Measurements from ENCODE around the gene PCSK6.

DNA sequence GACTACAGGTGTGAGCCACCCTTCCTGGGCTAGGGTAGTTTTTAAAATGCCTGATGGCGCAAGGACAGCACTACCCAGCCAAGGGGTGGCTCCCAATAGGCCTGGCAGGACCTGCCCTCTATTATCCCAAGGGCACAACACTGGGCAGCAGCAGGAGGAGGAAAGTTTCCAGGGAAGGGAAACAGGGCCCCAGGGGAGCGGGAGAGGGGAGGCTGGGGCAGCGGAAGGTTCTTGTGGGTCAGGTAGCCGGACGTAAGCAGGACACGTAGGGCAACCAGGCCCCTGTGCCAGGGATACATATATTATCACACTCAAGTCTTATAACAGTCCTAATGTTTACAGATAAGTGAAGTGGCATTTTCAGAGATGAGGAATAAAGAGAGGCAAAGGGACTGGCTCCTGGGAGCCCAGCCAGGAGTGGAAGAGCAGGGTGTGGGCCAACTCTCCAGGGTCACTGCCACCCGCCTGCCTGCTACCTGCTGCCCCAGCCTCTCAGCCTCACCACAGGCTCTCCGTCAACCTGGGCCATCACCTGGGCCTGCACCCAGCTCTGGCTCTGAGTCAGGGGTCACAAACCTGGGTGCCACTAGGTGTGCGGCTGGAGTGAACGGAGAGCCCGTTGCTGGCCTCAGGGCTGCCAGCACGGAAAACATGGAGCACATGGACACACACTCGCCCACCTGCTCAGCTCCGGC, 121.3 kb downstream of the PCSK6 start:
- TF ChIP-seq, protein P1, sequence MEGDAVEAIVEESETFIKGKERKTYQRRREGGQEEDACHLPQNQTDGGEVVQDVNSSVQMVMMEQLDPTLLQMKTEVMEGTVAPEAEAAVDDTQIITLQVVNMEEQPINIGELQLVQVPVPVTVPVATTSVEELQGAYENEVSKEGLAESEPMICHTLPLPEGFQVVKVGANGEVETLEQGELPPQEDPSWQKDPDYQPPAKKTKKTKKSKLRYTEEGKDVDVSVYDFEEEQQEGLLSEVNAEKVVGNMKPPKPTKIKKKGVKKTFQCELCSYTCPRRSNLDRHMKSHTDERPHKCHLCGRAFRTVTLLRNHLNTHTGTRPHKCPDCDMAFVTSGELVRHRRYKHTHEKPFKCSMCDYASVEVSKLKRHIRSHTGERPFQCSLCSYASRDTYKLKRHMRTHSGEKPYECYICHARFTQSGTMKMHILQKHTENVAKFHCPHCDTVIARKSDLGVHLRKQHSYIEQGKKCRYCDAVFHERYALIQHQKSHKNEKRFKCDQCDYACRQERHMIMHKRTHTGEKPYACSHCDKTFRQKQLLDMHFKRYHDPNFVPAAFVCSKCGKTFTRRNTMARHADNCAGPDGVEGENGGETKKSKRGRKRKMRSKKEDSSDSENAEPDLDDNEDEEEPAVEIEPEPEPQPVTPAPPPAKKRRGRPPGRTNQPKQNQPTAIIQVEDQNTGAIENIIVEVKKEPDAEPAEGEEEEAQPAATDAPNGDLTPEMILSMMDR (IDR thresholded peaks at IDR 0.05), result no peak
- TF ChIP-seq POLR2AphosphoS5 (IDR thresholded peaks at IDR 0.05), result no peak
- no peak for TF ChIP-seq POLR2A (IDR thresholded peaks at IDR 0.05)

All from sigmoid colon (tissue), 4 donors.